ENCODE results near the gene UGDH.
A peak's percentile ranks its signal among the peaks of the same experiment; 100 is the strongest.
"Not testable (repeated sequence)": the region's sequence is repeated elsewhere in the genome, so short reads cannot be mapped to it uniquely, and the experiment has no call there.

Gene UGDH

GRCh38 chr4:39529534-39529933, 2.3 kb upstream of the UGDH start:
- DNase-seq (ENCODE audit: low read depth, low spot score): no peak

GRCh38 chr4:39528061-39528465, 824 bp upstream of the UGDH start:
- DNase-seq (ENCODE audit: low read depth, low spot score): no peak

- no peak for DNase-seq (ENCODE audit: low read depth, low spot score)
Measured at GRCh38 chr4:39526765-39527295, 409 bp downstream of the UGDH start.

DNA sequence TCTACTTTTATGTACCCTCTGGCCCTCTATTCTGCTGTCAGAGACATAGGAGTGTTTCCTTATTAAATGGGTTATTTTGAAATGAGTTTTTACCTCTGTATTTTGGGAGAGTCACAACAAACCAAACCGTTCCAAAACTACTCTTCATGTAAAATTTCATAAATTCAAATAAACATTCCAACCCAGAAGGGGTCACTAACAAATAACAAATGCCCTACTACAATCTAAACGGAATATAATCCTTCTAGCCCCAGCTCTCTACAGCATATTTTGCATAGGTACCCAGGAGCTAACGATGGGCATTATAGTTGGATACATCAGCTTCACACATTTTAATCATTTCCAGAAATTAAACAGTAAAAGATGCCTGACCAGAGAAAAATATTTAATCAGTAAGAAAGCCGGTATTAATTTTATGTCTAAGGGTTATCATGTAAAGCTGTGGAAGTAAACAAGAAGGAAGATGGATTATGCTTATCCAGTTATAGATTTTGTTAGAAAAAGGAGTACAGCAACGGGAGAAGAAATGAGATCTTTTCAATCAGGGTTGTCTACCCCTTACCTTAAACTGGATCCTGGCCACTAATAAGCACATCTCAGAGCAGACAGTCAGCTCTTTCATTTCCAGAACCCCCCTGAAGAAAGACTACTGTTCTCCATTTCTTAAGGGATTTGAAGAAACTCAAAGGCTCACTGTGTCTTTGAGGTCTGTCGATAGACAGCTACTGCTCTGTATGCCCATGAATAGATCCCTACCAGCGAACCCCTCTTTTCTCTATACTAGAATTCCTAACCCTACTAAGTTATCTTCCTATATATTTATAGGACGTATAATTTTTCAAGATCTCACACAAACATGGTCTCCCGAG, 1.2 kb downstream of the UGDH start:
- DNase-seq (ENCODE audit: low read depth, low spot score): peak; percentile 21

- DNase-seq (ENCODE audit: low read depth, low spot score): no peak
Measured at GRCh38 chr4:39524161-39524957, 2.9 kb downstream of the UGDH start.

- no peak for DNase-seq (ENCODE audit: low read depth, low spot score)
Measured at GRCh38 chr4:39522068-39522467, 5.2 kb downstream of the UGDH start.

DNA sequence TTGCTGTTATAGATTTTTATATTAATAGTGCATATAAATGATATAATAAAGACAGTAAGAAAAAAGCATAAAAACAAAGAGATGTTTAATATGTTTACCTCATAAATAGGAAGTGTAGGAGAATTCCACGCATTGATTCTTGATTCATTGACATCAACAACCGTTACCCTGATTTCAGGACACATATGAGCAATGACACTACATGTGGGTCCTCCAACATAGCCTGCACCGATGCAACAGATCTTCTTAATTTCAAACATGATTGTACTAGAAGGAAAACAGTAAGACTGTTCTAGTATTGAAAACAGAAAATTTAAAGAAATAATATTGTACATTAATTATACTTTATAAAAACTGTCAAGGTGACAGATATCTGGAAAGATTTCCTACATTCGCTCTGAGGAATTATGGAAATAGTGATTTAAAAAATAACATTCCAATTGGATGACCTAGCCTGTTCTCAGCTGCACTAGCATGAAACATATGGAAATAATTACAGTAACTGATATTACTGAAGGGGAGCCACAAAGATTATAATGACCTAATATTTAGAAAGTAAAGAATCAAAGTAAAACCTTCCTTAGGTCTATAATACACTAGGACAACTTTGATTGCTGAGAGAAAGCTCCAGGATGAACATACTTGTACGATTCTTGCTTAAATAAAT, 5.9 kb downstream of the UGDH start:
- DNase-seq (ENCODE audit: low read depth, low spot score): peak; percentile 7

GRCh38 chr4:39518484-39518883, 8.8 kb downstream of the UGDH start:
- no peak for DNase-seq (ENCODE audit: low read depth, low spot score)

- no peak for DNase-seq (ENCODE audit: low read depth, low spot score)
Measured at GRCh38 chr4:39516407-39516966, 10.8 kb downstream of the UGDH start.

DNA sequence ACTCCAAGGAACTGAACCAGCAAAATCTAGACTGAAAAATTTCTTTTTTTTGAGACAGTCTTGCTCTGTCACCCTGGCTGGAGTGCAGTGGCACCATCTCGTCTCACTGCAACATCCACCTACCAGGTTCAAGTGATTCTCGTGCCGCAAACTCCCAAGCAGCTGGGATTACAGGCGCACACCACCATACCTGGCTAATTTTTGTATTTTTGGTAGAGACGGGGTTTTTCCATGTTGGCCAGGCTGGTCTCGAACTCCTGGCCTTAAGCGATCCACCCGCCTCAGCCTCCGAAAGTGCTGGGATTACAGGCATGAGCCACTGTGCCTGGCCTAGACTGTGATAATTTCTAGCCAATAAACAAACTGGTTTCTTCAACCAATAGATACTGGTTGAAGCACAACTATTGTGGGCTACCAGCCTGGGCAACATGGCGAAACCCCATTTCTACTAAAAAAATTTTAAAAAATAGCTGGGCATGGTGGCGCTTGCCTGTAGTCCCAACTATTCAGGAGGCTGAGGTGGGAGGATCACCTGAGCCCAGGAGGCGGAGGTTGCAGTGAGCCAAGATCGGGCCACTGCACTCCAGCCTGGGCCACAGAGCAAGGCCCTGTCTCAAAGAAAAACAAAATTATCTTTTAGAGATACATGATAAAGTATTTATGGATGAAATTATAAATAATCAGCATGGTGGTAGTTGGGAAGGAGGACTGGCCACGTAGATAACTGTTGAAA, 11.4 kb downstream of the UGDH start:
- DNase-seq (ENCODE audit: low read depth, low spot score): not testable (repeated sequence)

DNA sequence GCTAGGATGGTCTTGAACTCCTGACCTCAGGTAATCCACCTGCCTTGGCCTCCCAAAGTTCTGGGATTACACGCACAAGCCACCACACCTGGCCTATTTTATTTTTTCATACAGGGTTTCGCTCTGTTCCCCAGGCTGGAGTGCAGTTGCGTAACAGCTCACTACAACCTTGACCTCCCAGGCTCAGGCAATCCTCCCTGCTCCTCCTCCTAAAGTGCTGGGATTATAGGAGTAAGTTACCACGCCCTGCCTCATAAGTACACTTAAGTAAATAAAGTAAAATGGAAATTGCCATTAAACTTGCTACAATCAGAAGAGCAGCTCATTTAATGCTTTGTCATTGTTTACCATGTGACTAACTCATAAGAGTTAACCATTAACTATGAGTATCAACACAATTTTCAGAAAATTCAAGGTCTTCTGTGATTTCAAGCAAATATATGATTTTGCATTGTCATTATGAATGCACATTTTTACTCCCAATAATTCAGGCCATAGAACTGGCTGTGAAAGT, 12.3 kb downstream of the UGDH start:
- no peak for DNase-seq (ENCODE audit: low read depth, low spot score)

GRCh38 chr4:39514266-39514665, 13.0 kb downstream of the UGDH start:
- not testable (repeated sequence) for DNase-seq (ENCODE audit: low read depth, low spot score)

DNA sequence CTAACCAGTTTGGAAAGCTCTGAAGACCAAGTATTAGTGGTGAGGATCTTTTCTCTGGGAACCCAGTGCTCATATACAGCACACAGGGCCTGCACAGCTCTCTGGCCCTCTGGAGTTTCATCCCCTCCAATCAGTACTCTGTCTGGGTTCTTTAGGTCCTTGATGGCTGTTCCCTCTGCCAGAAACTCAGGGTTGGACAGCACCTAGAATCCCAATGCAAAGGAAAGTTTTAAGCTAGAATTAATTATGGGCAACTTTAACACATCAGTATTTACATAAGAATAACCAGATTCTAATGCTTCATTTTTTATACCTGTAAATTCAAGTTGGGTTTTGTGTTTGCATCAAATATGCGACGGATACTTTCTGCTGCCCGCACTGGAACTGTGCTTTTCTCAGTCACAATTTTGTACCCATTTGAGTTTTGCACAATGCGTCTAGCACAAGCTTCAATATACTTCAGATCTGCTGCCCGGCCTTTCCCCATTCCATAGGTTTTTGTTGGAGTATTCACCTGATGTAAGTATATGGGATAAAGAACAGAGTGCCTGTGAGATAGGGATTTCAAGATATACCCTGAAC, 16.8 kb downstream of the UGDH start:
- no peak for DNase-seq (ENCODE audit: low read depth, low spot score)

- DNase-seq (ENCODE audit: low read depth, low spot score): no peak
Measured at GRCh38 chr4:39505581-39505980, 21.7 kb downstream of the UGDH start.

GRCh38 chr4:39504538-39504937, 22.7 kb downstream of the UGDH start:
- DNase-seq (ENCODE audit: low read depth, low spot score): no peak

DNA sequence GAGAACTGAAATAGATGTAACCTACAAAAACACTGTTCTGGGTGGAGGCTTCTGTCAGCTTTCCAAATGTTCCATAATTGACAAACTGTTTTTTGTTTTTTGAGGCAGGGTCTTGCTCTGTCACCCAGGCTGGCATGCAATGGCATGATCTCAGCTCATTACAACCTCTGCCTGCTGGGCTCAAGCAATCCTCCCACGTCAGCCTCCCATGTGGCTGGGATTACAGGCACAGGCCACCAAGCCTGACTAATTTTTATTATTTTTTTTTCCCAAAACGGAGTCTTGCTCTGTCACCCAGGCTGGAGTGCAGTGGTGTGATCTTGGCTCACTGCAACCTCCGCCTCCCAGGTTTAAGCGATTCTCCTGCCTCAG, 24.6 kb downstream of the UGDH start:
- DNase-seq (ENCODE audit: low read depth, low spot score): not testable (repeated sequence)

- peak; percentile 63 for DNase-seq (ENCODE audit: low read depth, low spot score)
Measured at GRCh38 chr4:39502019-39502663, 25.1 kb downstream of the UGDH start.

GRCh38 chr4:39498727-39499020, 28.6 kb downstream of the UGDH start:
- no peak for DNase-seq (ENCODE audit: low read depth, low spot score)

DNA sequence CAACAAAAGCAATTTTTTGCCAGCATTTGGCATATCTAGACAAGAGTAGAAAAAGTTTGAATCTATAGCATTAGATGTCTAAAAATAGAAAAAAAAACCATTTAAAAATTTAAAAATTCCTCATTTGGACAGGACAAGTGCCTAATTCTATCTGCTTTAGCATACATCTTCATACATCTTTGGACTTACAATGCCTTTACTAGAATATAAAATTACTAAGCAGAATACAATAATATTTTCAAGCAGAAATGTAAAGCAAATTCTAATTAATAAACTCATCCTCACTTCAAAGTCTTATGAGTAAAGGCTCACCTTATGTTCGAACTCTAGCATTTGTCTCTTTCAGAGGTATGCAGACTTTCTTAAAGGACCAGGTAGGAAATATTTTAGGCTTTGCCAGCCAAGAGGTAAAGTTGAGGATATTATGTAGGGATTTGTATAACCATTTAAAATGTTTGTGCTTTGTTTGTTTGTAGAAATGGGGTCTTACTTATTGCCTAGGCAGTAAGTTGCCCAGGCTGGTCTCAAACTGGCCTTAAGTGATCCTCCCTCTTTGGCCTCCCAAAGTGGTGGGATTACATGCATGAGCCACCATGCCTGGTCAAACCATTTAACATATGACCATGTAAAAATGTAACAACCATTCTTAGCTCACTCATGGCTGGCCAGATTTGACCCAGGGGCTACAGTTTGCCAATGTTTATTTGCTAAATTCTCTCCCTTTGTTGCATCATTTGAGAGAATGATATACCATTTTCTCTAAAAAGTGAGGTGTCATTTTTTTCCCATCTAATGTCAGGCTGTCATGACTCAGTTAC, 29.1 kb downstream of the UGDH start:
- no peak for DNase-seq (ENCODE audit: low read depth, low spot score)
